ENCODE measurements around the gene PRPF31.

Gene PRPF31

DNA sequence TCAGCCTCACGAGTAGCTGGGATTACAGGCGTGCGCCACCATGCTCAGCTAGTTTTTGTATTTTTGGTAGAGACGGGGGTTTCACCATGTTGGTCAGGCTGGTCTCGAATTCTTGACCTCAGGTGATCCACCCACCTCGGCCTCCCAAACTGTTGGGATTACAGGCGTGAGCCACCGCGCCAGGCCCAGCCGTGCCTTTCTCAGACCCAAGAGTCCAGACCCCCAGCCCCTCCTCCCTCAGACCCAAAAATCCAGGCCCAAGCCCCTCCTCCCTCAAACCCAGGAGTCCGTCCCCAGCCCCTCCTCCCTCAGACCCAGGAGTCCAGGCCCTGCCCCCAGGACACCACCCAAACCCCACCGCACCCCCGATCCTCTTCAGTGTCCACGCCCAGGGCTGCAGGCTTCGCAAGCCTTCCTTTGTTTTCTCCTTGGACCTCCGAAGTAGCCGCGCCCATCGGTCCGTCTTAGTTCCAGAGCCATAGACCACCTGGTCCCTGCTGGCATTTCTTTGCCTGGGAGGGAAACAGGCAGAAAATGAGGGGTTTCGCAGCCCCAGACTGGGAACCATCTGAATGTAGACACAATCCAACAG, 53.7 kb downstream of the PRPF31 start:
- no peak for TF ChIP-seq CTCF (conservative IDR thresholded peaks at IDR 0.05)
- peak overlapping the region; percentile 16 for H3K27ac ChIP-seq

DNA sequence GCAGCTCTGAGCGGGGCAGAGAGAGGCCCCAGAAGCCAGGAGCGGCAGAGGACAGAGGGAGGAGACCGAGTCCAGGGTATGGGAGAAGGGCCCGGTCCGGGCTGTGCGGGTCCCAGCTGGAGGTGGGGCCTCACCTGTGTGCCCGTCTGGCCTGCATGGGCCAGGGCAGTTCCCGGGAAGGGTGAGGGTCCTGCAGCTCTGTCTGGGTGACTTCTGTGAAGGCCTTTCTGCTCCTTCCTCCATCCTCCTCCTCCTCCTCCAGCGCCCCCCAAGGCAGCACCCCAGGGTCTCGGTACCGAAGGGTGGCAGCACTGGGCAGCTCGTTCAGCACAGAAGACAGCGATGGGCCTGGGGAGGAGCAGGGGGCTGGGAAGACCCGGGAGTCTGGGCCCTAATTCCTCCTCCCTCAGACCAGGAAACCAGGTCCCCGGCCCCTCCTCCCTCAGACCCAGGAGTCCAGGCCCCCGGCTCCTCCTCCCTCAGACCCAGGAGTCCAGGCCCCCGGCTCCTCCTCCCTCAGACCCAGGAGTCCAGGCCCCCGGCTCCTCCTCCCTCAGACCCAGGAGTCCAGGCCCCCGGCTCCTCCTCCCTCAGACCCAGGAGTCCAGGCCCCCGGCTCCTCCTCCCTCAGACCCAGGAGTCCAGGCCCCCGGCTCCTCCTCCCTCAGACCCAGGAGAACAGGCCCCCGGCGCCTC, 56.3 kb downstream of the PRPF31 start:
- H3K27ac ChIP-seq, result peak overlapping the region; percentile 97

DNA sequence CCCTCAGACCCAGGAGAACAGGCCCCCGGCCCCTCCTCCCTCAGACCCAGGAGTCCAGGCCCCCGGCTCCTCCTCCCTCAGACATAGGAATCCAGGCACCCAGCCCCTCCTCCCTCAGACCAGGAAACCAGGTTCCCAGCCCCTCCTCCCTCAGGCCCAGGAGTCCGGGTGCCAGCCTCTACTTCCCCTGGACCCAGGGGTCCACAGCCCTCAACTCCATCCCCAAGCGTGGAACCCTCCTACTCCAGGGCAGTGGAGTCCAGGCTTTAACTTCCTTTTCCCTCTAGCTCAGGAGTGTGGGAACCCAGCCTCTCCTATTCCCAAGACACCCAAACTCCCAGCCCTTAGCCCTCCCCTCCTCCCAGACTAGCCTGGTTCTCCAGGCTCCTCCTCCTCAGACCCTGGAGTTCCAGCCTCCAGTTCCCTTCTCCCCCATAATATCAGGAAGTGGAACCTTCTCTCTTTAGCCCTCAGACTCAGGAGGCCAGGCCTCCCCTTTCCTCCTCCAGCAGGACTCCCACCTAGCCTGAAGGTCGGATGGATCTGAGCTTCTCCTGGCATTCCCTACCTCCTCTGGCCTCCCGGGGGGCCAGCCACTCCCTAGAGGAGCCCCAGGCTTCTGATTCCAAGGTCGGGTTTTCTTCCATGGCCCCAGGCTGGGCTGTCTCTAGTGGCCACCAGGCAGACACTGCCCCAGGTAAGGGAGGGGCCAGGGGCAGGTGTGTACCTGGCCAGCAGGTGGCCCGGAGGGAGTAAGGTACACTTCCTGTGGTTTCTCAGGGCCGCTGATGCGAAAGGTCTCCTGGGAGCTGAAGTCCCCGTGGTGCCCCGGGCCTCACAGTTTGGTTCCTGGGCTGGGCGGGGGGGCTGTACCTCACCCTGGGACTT, 57.2 kb downstream of the PRPF31 start, which contains the start of gene TMC4:
TMC4 (minus strand) TSS at position 690 of the 888 bp plus-strand sequence; CDS start at position 647, 43 bp downstream.
- TF ChIP-seq CTCF (conservative IDR thresholded peaks at IDR 0.05), result peak; percentile 82
- H3K27ac ChIP-seq, result peak within 1 kb of the TSS; percentile 97

GRCh38 chr19:54173359-54173699, 57.8 kb downstream of the PRPF31 start:
- H3K27ac ChIP-seq, result peak overlapping the region; percentile 97
- TF ChIP-seq CTCF (conservative IDR thresholded peaks at IDR 0.05), result peak; percentile 49; the same call in 1 of the 2 replicates

DNA sequence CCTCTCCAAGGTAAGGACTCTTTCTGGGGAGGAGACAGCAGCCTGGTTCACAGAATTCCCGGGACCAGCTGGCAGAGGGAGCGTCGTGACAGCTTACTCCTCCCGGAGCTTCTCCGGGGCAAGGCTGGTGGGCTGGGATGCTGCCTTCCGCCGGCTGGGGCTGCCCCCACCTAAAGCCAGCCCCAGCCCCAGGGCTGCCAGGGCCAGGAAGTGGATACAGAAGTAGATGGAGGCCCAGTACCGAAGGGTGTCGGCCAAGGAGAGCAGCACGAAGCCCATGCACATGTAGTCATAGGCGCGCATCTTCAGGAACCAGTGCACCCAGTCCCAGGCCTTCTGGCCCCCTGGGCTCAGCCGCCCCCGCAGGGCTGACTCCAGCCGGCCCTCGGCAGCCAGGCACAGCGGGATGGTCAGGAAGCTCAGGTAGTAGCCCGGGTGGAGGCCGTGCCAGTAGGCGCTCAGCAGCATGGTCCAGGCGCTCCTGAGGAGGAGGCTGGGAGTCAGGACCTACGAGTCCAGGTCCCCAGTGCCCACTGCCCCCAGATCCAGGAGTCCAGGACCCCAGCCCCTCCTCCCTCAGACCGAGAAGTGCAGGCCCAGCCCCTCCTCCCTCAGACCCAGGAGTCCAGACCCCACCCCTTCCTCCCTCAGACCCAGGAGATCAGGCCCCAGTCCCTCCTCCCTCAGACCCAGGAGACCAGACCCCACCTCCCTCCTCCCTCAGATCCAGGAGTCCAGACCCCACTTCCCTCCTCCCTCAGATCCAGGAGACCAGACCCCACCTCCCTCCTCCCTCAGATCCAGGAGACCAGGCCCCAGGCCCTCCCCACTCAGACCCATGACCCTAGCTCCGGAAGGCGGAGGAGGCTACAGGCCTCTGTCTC, 58.6 kb downstream of the PRPF31 start:
- peak overlapping the region; percentile 97 for H3K27ac ChIP-seq
- no peak for TF ChIP-seq CTCF (conservative IDR thresholded peaks at IDR 0.05)

DNA sequence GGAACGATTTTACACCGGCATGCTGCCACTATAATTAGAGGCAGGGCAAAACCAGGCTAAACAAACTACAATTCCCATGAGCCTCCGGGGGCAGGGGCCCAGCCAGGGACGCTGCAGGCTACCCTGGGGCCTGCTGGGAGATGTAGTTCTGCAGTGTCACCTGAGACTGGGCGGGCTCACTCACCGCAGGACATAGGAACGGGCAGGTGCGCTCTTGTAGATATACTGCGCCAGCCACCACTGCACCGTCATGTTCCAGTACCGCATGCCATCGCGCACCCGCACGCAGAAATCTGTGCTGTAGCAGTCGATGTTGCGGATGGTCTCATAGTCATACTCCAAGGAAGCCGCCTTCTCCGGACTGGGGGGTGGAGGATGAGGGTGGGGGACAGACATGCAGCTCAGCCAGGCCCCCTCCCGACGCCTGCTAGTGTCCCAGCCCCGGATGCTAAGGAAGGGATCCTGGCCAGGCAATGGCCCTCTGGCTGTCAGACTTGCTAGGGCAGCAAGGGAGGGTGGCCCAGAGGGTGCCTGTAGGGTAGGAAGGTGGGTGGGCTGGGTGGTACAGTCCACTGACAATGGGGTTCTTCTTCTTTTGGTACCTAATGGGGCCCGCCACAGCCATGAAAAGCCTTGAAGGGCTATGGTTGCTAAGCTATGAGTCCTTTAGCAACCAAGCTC, 63.2 kb downstream of the PRPF31 start:
- peak overlapping the region; percentile 6; the same call in 1 of the 2 replicates for H3K27ac ChIP-seq
- TF ChIP-seq CTCF (conservative IDR thresholded peaks at IDR 0.05), result no peak

GRCh38 chr19:54179262-54179852, 63.8 kb downstream of the PRPF31 start:
- TF ChIP-seq CTCF (conservative IDR thresholded peaks at IDR 0.05), result no peak
- peak overlapping the region; percentile 9; the same call in 1 of the 2 replicates for H3K27ac ChIP-seq
